Erythroblast (primary cell): Measurements from ENCODE around the gene STK39.

ENCODE experiments used
- GATA1 ChIP-seq: IDR thresholded peaks from 2 replicates; pipeline ENCODE4 v1.6.1; 2011; ENCODE audit warnings: low read depth, mild to moderate bottlenecking, control low read depth, low read length, moderate library complexity
- POLR2A ChIP-seq: IDR thresholded peaks from 2 replicates; pipeline ENCODE4 v1.6.1; 2011; ENCODE audit warnings: mild to moderate bottlenecking, low read length

- TF ChIP-seq GATA1 (no peak), POLR2A (no peak)
Measured at GRCh38 chr2:168293766-168294165, 46.4 kb upstream of the STK39 start.
